Glutamatergic neuron (in vitro differentiated cells): ENCODE results near the gene GLIS1. TPM values are rescaled to one million over a fixed set of nuclear protein-coding genes. Genes with fewer than 3 reads are reported as not detected.

Source experiments
- DNase-seq: peaks from one replicate; pipeline ENCODE4 v3.0.0; 2022
- H3K27ac Mint-ChIP-seq: one replicate; pipeline ENCODE4 v1.8.0; 2020; ENCODE audit warnings: mild to moderate bottlenecking, mixed read lengths, inconsistent platforms; ENCODE audit not compliant: unreplicated experiment
- H3K27me3 Mint-ChIP-seq: one replicate; pipeline ENCODE4 v1.8.0; 2020; ENCODE audit warnings: mild to moderate bottlenecking, moderate library complexity, mixed read lengths, inconsistent platforms; ENCODE audit not compliant: unreplicated experiment
- H3K36me3 Mint-ChIP-seq: one replicate; pipeline ENCODE4 v1.8.0; 2020; ENCODE audit warnings: mild to moderate bottlenecking, mixed read lengths, inconsistent platforms; ENCODE audit not compliant: unreplicated experiment
- H3K4me1 Mint-ChIP-seq: one replicate; pipeline ENCODE4 v1.8.0; 2020; ENCODE audit warnings: mild to moderate bottlenecking, low read depth, mixed read lengths, inconsistent platforms; ENCODE audit not compliant: unreplicated experiment
- H3K4me3 Mint-ChIP-seq: one replicate; pipeline ENCODE4 v1.8.0; 2020; ENCODE audit warnings: mild to moderate bottlenecking, mixed read lengths, inconsistent platforms; ENCODE audit not compliant: unreplicated experiment
- H3K9me3 Mint-ChIP-seq: one replicate; pipeline ENCODE4 v1.8.0; 2020; ENCODE audit warnings: mild to moderate bottlenecking, moderate library complexity, mixed read lengths, inconsistent platforms; ENCODE audit not compliant: unreplicated experiment
- CTCF ChIP-seq: fragments of 200-600 bp; sonication (generic); IDR thresholded peaks from one replicate; pipeline ENCODE4 v1.5.0; 2021; ENCODE audit not compliant: partially characterized antibody, unreplicated experiment
- total RNA-seq: library from RNA; stranded (reverse); fragmentation: NEBNext Ultra II Directional; extraction: Animal tissue kit (Norgen Biotek cat#: 25700); gene quantifications from one replicate; pipeline ENCODE4 v1.2.1, GENCODE V29; 2021; ENCODE audit not compliant: unreplicated experiment

GLIS1 gene
- total RNA-seq, 1 donor from 2014 or later, result 0.76 TPM

- no peak for TF ChIP-seq CTCF
- no peaks in the 10 kb centered on the region for H3K36me3 Mint-ChIP-seq
- H3K9me3 Mint-ChIP-seq, result peaks cover 15% of the 10 kb centered on the region
- H3K4me3 Mint-ChIP-seq, result no peak overlapping the region
- H3K4me1 Mint-ChIP-seq, result peaks cover 31% of the 10 kb centered on the region
- no peak overlapping the region for H3K27ac Mint-ChIP-seq
- no peak for DNase-seq
- peaks cover 20% of the 10 kb centered on the region for H3K27me3 Mint-ChIP-seq
Measured at GRCh38 chr1:53625766-53626520, 113.0 kb downstream of the GLIS1 start.

GRCh38 chr1:53625049-53625448, 113.9 kb downstream of the GLIS1 start:
- peaks cover 15% of the 10 kb centered on the region for H3K9me3 Mint-ChIP-seq
- no peak for DNase-seq
- TF ChIP-seq CTCF, result no peak
- H3K27ac Mint-ChIP-seq, result no peak overlapping the region
- peaks cover 23% of the 10 kb centered on the region for H3K27me3 Mint-ChIP-seq
- H3K36me3 Mint-ChIP-seq, result no peaks in the 10 kb centered on the region
- H3K4me1 Mint-ChIP-seq, result peaks cover 33% of the 10 kb centered on the region
- no peak overlapping the region for H3K4me3 Mint-ChIP-seq

GRCh38 chr1:53622531-53622930, 116.4 kb downstream of the GLIS1 start:
- Mint-ChIP-seq H3K27ac (no peak overlapping the region), H3K4me3 (no peak overlapping the region), H3K27me3 (peaks cover 10% of the 10 kb centered on the region), H3K36me3 (no peaks in the 10 kb centered on the region), H3K4me1 (peaks cover 25% of the 10 kb centered on the region), H3K9me3 (peaks cover 3% of the 10 kb centered on the region)
- TF ChIP-seq CTCF, result no peak
- DNase-seq, result no peak

- Mint-ChIP-seq H3K27ac (no peak overlapping the region), H3K27me3 (peaks cover 5% of the 10 kb centered on the region), H3K4me1 (peaks cover 19% of the 10 kb centered on the region), H3K9me3 (peaks cover 3% of the 10 kb centered on the region), H3K36me3 (no peaks in the 10 kb centered on the region), H3K4me3 (no peak overlapping the region)
- TF ChIP-seq CTCF, result no peak
- no peak for DNase-seq
Measured at GRCh38 chr1:53621144-53621543, 117.8 kb downstream of the GLIS1 start.

- Mint-ChIP-seq H3K27me3 (peaks cover 5% of the 10 kb centered on the region), H3K9me3 (peaks cover 5% of the 10 kb centered on the region), H3K27ac (no peak overlapping the region), H3K36me3 (no peaks in the 10 kb centered on the region), H3K4me1 (peaks cover 19% of the 10 kb centered on the region), H3K4me3 (peak overlapping the region; percentile 30)
- no peak for TF ChIP-seq CTCF
- no peak for DNase-seq
Measured at GRCh38 chr1:53620061-53620855, 118.7 kb downstream of the GLIS1 start.
